HEK293 (cell line): ENCODE results near the gene SNX6.

Source experiments
- CTCF ChIA-PET: fragments of 350-600 bp; formaldehyde crosslinking; extraction: SDS; loops from one replicate; lab custom pipeline; 2021; ENCODE audit warnings: antibody characterized with exemption; lab: Yijun Ruan, JAX
- POLR2A ChIA-PET: fragments of 300-600 bp; formaldehyde crosslinking; extraction: SDS; loops from one replicate; lab custom pipeline; 2020; ENCODE audit warnings: antibody characterized with exemption, inconsistent platforms; lab: Yijun Ruan, JAX
- H3K27ac ChIP-seq: fragments of 200-500 bp; sonication (Bioruptor generic); 2 replicates; pipeline ENCODE4 v1.5.1; 2014; ENCODE audit warnings: low read depth, low read length, control low read depth, inconsistent platforms; ENCODE audit errors: extremely low read depth
- H3K36me3 ChIP-seq, 2 experiments: fragments of 200-500 bp in 1 of 2; sonication (Bioruptor generic) in 1 of 2; 1 replicate in 1 of 2; 2 replicates in 1 of 2; pipeline ENCODE4 v1.5.1; 2014 to 2017; ENCODE audit warnings: inconsistent platforms in 2 of 2, low read length in 2 of 2; ENCODE audit not compliant: control insufficient read depth in 2 of 2, insufficient read depth in 1 of 2
- H3K4me1 ChIP-seq: fragments of 200-500 bp; sonication (Bioruptor generic); 2 replicates; pipeline ENCODE4 v1.5.1; 2014; ENCODE audit warnings: mild to moderate bottlenecking, low read length, inconsistent platforms; ENCODE audit not compliant: control insufficient read depth, insufficient read depth
- H3K4me3 ChIP-seq: 2 replicates; pipeline ENCODE4 v1.5.1; 2011; ENCODE audit warnings: low read depth, mild to moderate bottlenecking, control low read depth, low read length, moderate library complexity
- H3K9me3 ChIP-seq: fragments of 200-500 bp; sonication (Bioruptor generic); 2 replicates; pipeline ENCODE4 v1.5.1; 2014; ENCODE audit warnings: low read depth, low read length, inconsistent platforms; ENCODE audit not compliant: control insufficient read depth, insufficient read depth
- GLI2 ChIP-seq: fragments of 450-650 bp; formaldehyde crosslinking; IDR thresholded peaks from 2 replicates; pipeline ENCODE4; 2017; ENCODE audit warnings: missing biosample characterization, missing genetic modification characterization, low read depth, borderline replicate concordance
- GLI4 ChIP-seq: fragments of 450-650 bp; formaldehyde crosslinking; IDR thresholded peaks from 2 replicates; pipeline ENCODE4 v1.5.1; 2016; ENCODE audit warnings: missing biosample characterization, missing genetic modification characterization
- KLF9 ChIP-seq: fragments of 450-650 bp; formaldehyde crosslinking; IDR thresholded peaks from 2 replicates; pipeline ENCODE4 v1.5.1; 2016; ENCODE audit warnings: missing biosample characterization, missing genetic modification characterization, low read depth
- OVOL3 ChIP-seq: fragments of 450-650 bp; formaldehyde crosslinking; IDR thresholded peaks from 2 replicates; pipeline ENCODE4 v1.5.1; 2016; ENCODE audit warnings: missing biosample characterization, missing genetic modification characterization
- SCRT1 ChIP-seq: fragments of 450-650 bp; formaldehyde crosslinking; IDR thresholded peaks from 2 replicates; pipeline ENCODE4 v1.5.1; 2016; ENCODE audit warnings: missing biosample characterization, missing genetic modification characterization, borderline replicate concordance
- SP3 ChIP-seq: fragments of 450-650 bp; formaldehyde crosslinking; IDR thresholded peaks from 2 replicates; pipeline ENCODE4 v1.5.1; 2016; ENCODE audit warnings: missing biosample characterization, missing genetic modification characterization
- ZBTB1 ChIP-seq: fragments of 450-650 bp; formaldehyde crosslinking; IDR thresholded peaks from 2 replicates; pipeline ENCODE4 v1.5.1; 2016; ENCODE audit warnings: missing biosample characterization, missing genetic modification characterization
- ZBTB7A ChIP-seq: fragments of 450-650 bp; formaldehyde crosslinking; IDR thresholded peaks from 2 replicates; pipeline ENCODE4 v1.5.1; 2016; ENCODE audit warnings: low read depth, missing biosample characterization, missing genetic modification characterization
- ZNF221 ChIP-seq: fragments of 450-650 bp; formaldehyde crosslinking; IDR thresholded peaks from 2 replicates; pipeline ENCODE4 v1.5.1; 2017; ENCODE audit warnings: missing biosample characterization, missing genetic modification characterization, borderline replicate concordance
- ZNF23 ChIP-seq: fragments of 450-650 bp; formaldehyde crosslinking; IDR thresholded peaks from 2 replicates; pipeline ENCODE4 v1.5.1; 2016; ENCODE audit warnings: missing biosample characterization, missing genetic modification characterization, borderline replicate concordance
- ZNF239 ChIP-seq: fragments of 450-650 bp; formaldehyde crosslinking; IDR thresholded peaks from 2 replicates; pipeline ENCODE4 v1.5.1; 2016; ENCODE audit warnings: missing biosample characterization, missing genetic modification characterization
- ZNF324 ChIP-seq: fragments of 450-650 bp; formaldehyde crosslinking; IDR thresholded peaks from 2 replicates; pipeline ENCODE4 v1.5.1; 2016; ENCODE audit warnings: missing biosample characterization, missing genetic modification characterization
- ZNF433 ChIP-seq: fragments of 450-650 bp; formaldehyde crosslinking; IDR thresholded peaks from 2 replicates; pipeline ENCODE4 v1.5.1; 2016; ENCODE audit warnings: missing biosample characterization, missing genetic modification characterization, low read depth
- ZNF48 ChIP-seq: fragments of 450-650 bp; formaldehyde crosslinking; IDR thresholded peaks from 2 replicates; pipeline ENCODE4 v1.5.1; 2016; ENCODE audit warnings: missing biosample characterization, missing genetic modification characterization
- ZNF626 ChIP-seq: fragments of 450-650 bp; sonication (Bioruptor Pico); formaldehyde crosslinking; IDR thresholded peaks from 2 replicates; pipeline ENCODE4 v1.5.1; 2018; ENCODE audit warnings: missing biosample characterization, missing genetic modification characterization, inconsistent platforms
- ZNF654 ChIP-seq: fragments of 450-650 bp; formaldehyde crosslinking; IDR thresholded peaks from 2 replicates; pipeline ENCODE4 v1.5.1; 2016; ENCODE audit warnings: low read depth, missing biosample characterization, missing genetic modification characterization
- ZNF768 ChIP-seq: fragments of 450-650 bp; formaldehyde crosslinking; IDR thresholded peaks from 2 replicates; pipeline ENCODE4 v1.5.1; 2018; ENCODE audit warnings: missing biosample characterization, mild to moderate bottlenecking, missing genetic modification characterization
- ZNF792 ChIP-seq: fragments of 450-650 bp; formaldehyde crosslinking; IDR thresholded peaks from 2 replicates; pipeline ENCODE4 v1.5.1; 2016; ENCODE audit warnings: missing biosample characterization, missing genetic modification characterization
- ZNF837 ChIP-seq: fragments of 450-650 bp; formaldehyde crosslinking; IDR thresholded peaks from 2 replicates; pipeline ENCODE4 v1.5.1; 2016; ENCODE audit warnings: missing biosample characterization, missing genetic modification characterization
- TF ChIP-seq, protein P1 (sequence below): fragments of 450-650 bp; formaldehyde crosslinking; IDR thresholded peaks from 2 replicates; pipeline ENCODE4 v1.5.1; 2016; ENCODE audit warnings: missing biosample characterization, missing genetic modification characterization
- TF ChIP-seq, protein P2 (sequence below): fragments of 450-650 bp; formaldehyde crosslinking; IDR thresholded peaks from 2 replicates; pipeline ENCODE4 v1.5.1; 2016; ENCODE audit warnings: missing biosample characterization, missing genetic modification characterization
- TF ChIP-seq, protein P3 (sequence below): fragments of 450-650 bp; formaldehyde crosslinking; optimal IDR thresholded peaks from 2 replicates; pipeline ENCODE3; 2016; ENCODE audit warnings: missing biosample characterization, mild to moderate bottlenecking, missing genetic modification characterization
- TF ChIP-seq, protein P4 (sequence below): fragments of 450-650 bp; formaldehyde crosslinking; IDR thresholded peaks from 2 replicates; pipeline ENCODE4 v1.5.1; 2016; ENCODE audit warnings: missing biosample characterization, missing genetic modification characterization

Gene SNX6

DNA sequence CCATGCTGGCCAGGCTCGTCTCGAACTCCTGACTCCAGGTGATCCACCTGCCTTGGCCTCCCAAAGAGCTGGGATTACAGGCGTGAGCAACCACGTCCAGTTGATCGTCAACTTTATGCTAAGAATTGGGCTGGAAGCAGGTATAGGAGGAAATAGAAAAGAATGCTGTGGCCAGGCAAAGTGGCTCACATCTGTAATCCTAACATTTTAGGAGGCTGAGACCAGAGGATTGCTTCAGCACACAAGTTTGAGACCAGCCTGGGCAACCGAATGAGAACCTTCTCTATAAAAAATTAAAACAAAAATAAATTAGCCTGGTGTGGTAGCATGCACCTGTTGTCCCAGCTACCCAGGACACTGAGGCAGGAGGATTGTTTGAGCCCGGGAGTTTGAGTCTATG is 37.1 kb upstream of the SNX6 start:
- Histone ChIP-seq H3K4me3 (no peak overlapping the region), H3K36me3 (no peaks in the 10 kb centered on the region)
- CTCF ChIA-PET = interaction anchor here (0.6 to 0.7 kb wide), 2 partner anchors 25 to 205 kb away, joined by 3 to 5 read pairs; no protein-coding TSS in a partner anchor
- TF ChIP-seq ZBTB7A (tag by site-specific recombination) (no peak), ZNF221 (tag by site-specific recombination) (no peak), ZNF433 (tag by site-specific recombination) (no peak), ZNF768 (tag by site-specific recombination) (no peak), ZNF324 (no peak), ZNF837 (no peak), SP3 (tag by site-specific recombination) (no peak), ZNF654 (no peak), OVOL3 (no peak), ZNF48 (tag by site-specific recombination) (no peak), ZNF23 (tag by site-specific recombination) (no peak)
- TF ChIP-seq, protein P1, sequence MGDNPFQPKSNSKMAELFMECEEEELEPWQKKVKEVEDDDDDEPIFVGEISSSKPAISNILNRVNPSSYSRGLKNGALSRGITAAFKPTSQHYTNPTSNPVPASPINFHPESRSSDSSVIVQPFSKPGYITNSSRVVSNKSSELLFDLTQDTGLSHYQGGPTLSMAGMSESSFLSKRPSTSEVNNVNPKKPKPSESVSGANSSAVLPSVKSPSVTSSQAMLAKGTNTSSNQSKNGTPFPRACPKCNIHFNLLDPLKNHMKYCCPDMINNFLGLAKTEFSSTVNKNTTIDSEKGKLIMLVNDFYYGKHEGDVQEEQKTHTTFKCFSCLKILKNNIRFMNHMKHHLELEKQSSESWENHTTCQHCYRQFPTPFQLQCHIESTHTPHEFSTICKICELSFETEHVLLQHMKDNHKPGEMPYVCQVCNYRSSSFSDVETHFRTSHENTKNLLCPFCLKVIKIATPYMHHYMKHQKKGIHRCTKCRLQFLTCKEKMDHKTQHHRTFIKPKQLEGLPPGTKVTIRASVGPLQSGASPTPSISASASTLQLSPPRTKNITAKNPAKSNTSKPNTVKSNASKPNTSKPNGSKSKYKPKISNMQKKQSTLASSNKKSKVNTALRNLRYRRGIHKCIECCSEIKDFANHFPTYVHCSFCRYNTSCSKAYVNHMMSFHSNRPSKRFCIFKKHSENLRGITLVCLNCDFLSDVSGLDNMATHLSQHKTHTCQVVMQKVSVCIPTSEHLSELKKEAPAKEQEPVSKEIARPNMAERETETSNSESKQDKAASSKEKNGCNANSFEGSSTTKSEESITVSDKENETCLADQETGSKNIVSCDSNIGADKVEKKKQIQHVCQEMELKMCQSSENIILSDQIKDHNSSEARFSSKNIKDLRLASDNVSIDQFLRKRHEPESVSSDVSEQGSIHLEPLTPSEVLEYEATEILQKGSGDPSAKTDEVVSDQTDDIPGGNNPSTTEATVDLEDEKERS = no peak
- TF ChIP-seq, protein P2, sequence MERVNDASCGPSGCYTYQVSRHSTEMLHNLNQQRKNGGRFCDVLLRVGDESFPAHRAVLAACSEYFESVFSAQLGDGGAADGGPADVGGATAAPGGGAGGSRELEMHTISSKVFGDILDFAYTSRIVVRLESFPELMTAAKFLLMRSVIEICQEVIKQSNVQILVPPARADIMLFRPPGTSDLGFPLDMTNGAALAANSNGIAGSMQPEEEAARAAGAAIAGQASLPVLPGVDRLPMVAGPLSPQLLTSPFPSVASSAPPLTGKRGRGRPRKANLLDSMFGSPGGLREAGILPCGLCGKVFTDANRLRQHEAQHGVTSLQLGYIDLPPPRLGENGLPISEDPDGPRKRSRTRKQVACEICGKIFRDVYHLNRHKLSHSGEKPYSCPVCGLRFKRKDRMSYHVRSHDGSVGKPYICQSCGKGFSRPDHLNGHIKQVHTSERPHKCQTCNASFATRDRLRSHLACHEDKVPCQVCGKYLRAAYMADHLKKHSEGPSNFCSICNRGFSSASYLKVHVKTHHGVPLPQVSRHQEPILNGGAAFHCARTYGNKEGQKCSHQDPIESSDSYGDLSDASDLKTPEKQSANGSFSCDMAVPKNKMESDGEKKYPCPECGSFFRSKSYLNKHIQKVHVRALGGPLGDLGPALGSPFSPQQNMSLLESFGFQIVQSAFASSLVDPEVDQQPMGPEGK (tag by site-specific recombination) = no peak
- TF ChIP-seq, all 188 proteins: peak for 0
- Histone ChIP-seq H3K9me3 (no peaks in the 10 kb centered on the region), H3K4me1 (no peaks in the 10 kb centered on the region), H3K27ac (no peak overlapping the region)
- POLR2A ChIA-PET = no interaction called here

DNA sequence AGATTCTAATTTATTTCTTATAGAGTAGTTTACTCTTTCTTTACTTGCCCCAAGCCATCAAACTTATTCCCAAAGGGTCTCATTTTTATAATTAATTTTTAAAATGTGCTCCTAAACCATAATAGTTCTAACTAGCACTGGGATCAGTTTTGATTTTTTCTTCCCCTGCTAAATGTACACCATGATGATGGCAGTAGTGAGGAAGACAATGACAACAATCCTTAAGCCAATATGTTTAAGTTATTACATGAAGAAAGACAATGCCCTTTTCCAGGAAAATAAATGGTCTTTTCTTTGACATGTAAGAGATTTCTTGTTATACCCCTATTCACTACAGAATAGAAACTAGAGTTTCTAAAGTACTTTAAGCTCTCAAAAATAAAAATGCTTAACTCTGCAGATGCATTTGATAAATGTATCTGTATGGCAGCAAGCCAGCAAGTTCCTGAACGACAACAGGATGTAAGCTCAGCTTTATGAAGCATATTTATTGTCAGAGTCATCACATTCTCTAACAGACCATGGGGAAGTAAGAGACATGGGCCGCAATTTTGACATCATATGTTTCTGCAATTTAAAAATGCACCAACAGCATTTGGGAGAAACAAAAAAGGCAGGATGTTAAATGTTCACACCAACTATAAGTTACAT is 36.0 kb upstream of the SNX6 start:
- no peaks in the 10 kb centered on the region for H3K36me3 ChIP-seq
- CTCF ChIA-PET = no interaction called here
- POLR2A ChIA-PET = no interaction called here
- H3K27ac ChIP-seq = no peak overlapping the region
- H3K4me1 ChIP-seq = no peaks in the 10 kb centered on the region
- H3K4me3 ChIP-seq = no peak overlapping the region
- TF ChIP-seq ZNF48 (tag by site-specific recombination) (no peak), ZNF221 (tag by site-specific recombination) (no peak), ZBTB1 (no peak), GLI2 (no peak), ZNF792 (tag by site-specific recombination) (no peak), ZNF626 (no peak), ZNF23 (tag by site-specific recombination) (no peak), KLF9 (tag by site-specific recombination) (no peak), ZNF239 (tag by site-specific recombination) (no peak), ZNF837 (no peak), GLI4 (no peak), SCRT1 (tag by site-specific recombination) (no peak)
- TF ChIP-seq, protein P3, sequence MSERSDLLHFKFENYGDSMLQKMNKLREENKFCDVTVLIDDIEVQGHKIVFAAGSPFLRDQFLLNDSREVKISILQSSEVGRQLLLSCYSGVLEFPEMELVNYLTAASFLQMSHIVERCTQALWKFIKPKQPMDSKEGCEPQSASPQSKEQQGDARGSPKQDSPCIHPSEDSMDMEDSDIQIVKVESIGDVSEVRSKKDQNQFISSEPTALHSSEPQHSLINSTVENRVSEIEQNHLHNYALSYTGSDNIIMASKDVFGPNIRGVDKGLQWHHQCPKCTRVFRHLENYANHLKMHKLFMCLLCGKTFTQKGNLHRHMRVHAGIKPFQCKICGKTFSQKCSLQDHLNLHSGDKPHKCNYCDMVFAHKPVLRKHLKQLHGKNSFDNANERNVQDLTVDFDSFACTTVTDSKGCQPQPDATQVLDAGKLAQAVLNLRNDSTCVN (tag by site-specific recombination) = no peak
- TF ChIP-seq, protein P4, sequence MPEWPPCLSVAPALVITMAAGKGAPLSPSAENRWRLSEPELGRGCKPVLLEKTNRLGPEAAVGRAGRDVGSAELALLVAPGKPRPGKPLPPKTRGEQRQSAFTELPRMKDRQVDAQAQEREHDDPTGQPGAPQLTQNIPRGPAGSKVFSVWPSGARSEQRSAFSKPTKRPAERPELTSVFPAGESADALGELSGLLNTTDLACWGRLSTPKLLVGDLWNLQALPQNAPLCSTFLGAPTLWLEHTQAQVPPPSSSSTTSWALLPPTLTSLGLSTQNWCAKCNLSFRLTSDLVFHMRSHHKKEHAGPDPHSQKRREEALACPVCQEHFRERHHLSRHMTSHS = no peak
- H3K9me3 ChIP-seq = no peaks in the 10 kb centered on the region
